GM21576 (cell line): ENCODE results near the gene CSMD2.

ENCODE experiments used
- ATAC-seq: cut with Tn5 transposase; IDR thresholded peaks from one replicate; pipeline ENCODE4 v1.9.1; 2021; ENCODE audit warnings: mild to moderate bottlenecking, moderate library complexity; ENCODE audit not compliant: unreplicated experiment

The CSMD2 gene

GRCh38 chr1:33622757-33623156 is 542.3 kb downstream of the CSMD2 start:
- ATAC-seq, result no peak

GRCh38 chr1:33618636-33619035 is 546.4 kb downstream of the CSMD2 start:
- ATAC-seq, result no peak

- ATAC-seq, result no peak
Observed at GRCh38 chr1:33617451-33617850, 547.6 kb downstream of the CSMD2 start.

- ATAC-seq, result no peak
Observed at GRCh38 chr1:33616780-33617179, 548.2 kb downstream of the CSMD2 start.

GRCh38 chr1:33615546-33615945 is 549.5 kb downstream of the CSMD2 start:
- ATAC-seq, result no peak

GRCh38 chr1:33610864-33611455 is 554.1 kb downstream of the CSMD2 start:
- no peak for ATAC-seq

- no peak for ATAC-seq
Observed at GRCh38 chr1:33610391-33610790, 554.6 kb downstream of the CSMD2 start.

- ATAC-seq, result no peak
Observed at GRCh38 chr1:33609739-33610138, 555.3 kb downstream of the CSMD2 start.

- no peak for ATAC-seq
Observed at GRCh38 chr1:33608825-33609400, 556.1 kb downstream of the CSMD2 start.

- ATAC-seq, result no peak
Observed at GRCh38 chr1:33607444-33608005, 557.5 kb downstream of the CSMD2 start.

- ATAC-seq, result no peak
Observed at GRCh38 chr1:33606272-33606671, 558.8 kb downstream of the CSMD2 start.

- ATAC-seq, result no peak
Observed at GRCh38 chr1:33602271-33602670, 562.8 kb downstream of the CSMD2 start.

- no peak for ATAC-seq
Observed at GRCh38 chr1:33601751-33602150, 563.3 kb downstream of the CSMD2 start.

- ATAC-seq, result no peak
Observed at GRCh38 chr1:33599516-33600115, 565.4 kb downstream of the CSMD2 start.

- no peak for ATAC-seq
Observed at GRCh38 chr1:33588726-33589125, 576.3 kb downstream of the CSMD2 start.

- ATAC-seq, result no peak
Observed at GRCh38 chr1:33586795-33587194, 578.2 kb downstream of the CSMD2 start.

- no peak for ATAC-seq
Observed at GRCh38 chr1:33586106-33586505, 578.9 kb downstream of the CSMD2 start.

GRCh38 chr1:33583567-33583966 is 581.5 kb downstream of the CSMD2 start:
- ATAC-seq, result no peak

GRCh38 chr1:33578557-33579448 is 586.2 kb downstream of the CSMD2 start:
- ATAC-seq, result no peak

GRCh38 chr1:33577663-33578062 is 587.4 kb downstream of the CSMD2 start:
- ATAC-seq, result no peak
